ENCODE data around the gene DHCR24. TPM values are rescaled to one million over a fixed set of nuclear protein-coding genes. Genes with fewer than 3 reads are reported as not detected.

Gene DHCR24
- total RNA-seq, 2 donors from 2014 or later: 152 to 154 TPM

DNA sequence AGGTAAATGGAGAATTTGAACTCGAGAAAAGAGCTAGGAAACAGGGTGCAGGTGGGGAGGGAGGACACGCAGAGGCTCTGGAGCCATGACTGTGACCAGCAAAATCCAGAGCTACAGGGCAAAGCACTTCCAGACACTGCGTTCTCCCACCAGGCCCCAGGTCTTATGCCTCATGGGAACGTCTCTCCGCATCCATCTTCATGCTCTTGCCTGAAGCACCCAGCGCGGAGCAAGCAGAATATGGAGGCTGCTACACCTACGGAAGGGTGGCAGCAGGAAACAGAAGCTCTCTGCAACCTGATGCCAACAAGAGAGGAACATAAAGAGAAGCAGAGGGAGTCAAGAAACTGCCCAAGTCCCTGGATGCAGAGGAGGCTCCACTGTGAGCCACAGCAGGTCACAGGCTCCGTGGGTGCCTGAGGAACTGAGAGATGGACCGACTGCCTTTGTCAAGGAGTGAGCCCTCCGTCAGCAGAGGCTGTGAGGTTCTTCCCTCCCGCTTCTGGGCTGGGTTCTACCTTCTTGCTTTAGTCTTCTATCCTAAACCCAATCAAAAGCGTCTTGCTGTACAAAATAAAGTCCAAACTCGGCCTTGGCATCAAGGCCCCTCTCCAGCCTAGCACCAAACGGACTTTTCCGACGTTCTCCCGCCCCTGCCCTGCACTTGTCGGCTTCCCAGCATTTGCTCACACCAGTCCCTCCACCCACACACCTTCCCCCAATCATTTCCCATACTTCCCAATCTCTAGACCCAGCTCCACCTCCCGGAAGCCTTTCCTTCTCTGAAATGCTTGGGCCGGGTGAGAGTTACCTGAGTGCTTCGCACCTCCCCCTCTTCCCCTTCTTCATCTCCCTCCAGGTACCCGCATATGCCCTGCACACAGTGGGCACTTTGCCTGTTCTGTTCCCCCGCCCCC, 930 bp downstream of the DHCR24 start:
- intact Hi-C loops (cut with DNase I): no loop called here
- no peaks in the 10 kb centered on the region for H3K36me3 ChIP-seq
- TF ChIP-seq POLR2A (IDR thresholded peaks at IDR 0.05) (peak; percentile 24), POLR2AphosphoS5 (IDR thresholded peaks at IDR 0.05) (no peak)
- peaks cover 7% of the 10 kb centered on the region for H3K4me1 ChIP-seq (replicated peaks)
- peak; percentile 52 for DNase-seq (ENCODE audit: low spot score)
- H3K9me3 ChIP-seq: no peaks in the 10 kb centered on the region
- peak overlapping the region; percentile 73 to 88 for H3K4me3 ChIP-seq
- 35% methylated on average over 24 of the region's 24 CpGs for WGBS
- H3K27me3 ChIP-seq (replicated peaks; ENCODE audit: insufficient read depth): no peaks in the 10 kb centered on the region
- H3K27ac ChIP-seq: peak overlapping the region; percentile 50 to 79

DNA sequence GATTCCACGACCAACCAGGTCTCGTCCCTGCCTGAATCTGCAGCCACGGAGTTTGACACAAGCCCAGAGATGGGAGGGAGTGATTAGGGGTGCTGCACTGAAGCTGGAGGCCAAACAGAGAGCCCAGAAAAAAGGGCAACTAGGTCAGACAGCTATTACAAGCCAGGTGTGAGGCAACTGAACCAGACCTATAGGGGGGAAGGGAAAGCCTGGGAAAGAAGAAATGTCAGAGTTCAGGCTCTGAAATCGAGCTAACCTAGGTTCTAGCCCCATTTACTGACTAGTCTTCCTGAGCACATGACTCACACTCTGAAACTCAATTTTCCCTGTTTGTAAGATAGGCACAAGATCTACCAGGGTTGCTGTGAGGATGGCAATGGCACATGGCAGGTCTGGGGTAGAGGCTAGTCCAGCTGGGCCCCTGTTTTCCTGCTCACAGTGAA, 1.7 kb downstream of the DHCR24 start:
- intact Hi-C loops (cut with DNase I): no loop called here
- Histone ChIP-seq H3K4me3 (peak overlapping the region; percentile 73 to 88), H3K4me1 (replicated peaks) (peaks cover 7% of the 10 kb centered on the region), H3K27ac (peak overlapping the region; percentile 50 to 79), H3K36me3 (no peaks in the 10 kb centered on the region), H3K9me3 (no peaks in the 10 kb centered on the region), H3K27me3 (replicated peaks; ENCODE audit: insufficient read depth) (no peaks in the 10 kb centered on the region)
- 57% methylated on average over 4 of the region's 4 CpGs for WGBS
- no peak for TF ChIP-seq POLR2AphosphoS5 (IDR thresholded peaks at IDR 0.05)
- TF ChIP-seq POLR2A (IDR thresholded peaks at IDR 0.05): no peak
- TF ChIP-seq, protein P1, sequence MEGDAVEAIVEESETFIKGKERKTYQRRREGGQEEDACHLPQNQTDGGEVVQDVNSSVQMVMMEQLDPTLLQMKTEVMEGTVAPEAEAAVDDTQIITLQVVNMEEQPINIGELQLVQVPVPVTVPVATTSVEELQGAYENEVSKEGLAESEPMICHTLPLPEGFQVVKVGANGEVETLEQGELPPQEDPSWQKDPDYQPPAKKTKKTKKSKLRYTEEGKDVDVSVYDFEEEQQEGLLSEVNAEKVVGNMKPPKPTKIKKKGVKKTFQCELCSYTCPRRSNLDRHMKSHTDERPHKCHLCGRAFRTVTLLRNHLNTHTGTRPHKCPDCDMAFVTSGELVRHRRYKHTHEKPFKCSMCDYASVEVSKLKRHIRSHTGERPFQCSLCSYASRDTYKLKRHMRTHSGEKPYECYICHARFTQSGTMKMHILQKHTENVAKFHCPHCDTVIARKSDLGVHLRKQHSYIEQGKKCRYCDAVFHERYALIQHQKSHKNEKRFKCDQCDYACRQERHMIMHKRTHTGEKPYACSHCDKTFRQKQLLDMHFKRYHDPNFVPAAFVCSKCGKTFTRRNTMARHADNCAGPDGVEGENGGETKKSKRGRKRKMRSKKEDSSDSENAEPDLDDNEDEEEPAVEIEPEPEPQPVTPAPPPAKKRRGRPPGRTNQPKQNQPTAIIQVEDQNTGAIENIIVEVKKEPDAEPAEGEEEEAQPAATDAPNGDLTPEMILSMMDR (IDR thresholded peaks at IDR 0.05): no peak
- no peak for DNase-seq (ENCODE audit: low spot score)

GRCh38 chr1:54884768-54885167, 2.2 kb downstream of the DHCR24 start:
- Histone ChIP-seq H3K9me3 (no peaks in the 10 kb centered on the region), H3K27me3 (replicated peaks; ENCODE audit: insufficient read depth) (no peaks in the 10 kb centered on the region), H3K27ac (peak overlapping the region; percentile 50 to 79), H3K36me3 (no peaks in the 10 kb centered on the region), H3K4me1 (replicated peaks) (peaks cover 7% of the 10 kb centered on the region), H3K4me3 (peak overlapping the region in 1 of 2 donors; percentile 88)
- TF ChIP-seq POLR2A (IDR thresholded peaks at IDR 0.05): no peak
- TF ChIP-seq, protein P1 (IDR thresholded peaks at IDR 0.05): no peak
- no peak for TF ChIP-seq POLR2AphosphoS5 (IDR thresholded peaks at IDR 0.05)
- DNase-seq (ENCODE audit: low spot score): no peak
- WGBS: 41% methylated on average over 3 of the region's 3 CpGs
- intact Hi-C loops (cut with DNase I): no loop called here

- intact Hi-C loops (cut with DNase I): no loop called here
- H3K4me3 ChIP-seq: peak overlapping the region in 1 of 2 donors; percentile 88
- H3K36me3 ChIP-seq: no peaks in the 10 kb centered on the region
- H3K9me3 ChIP-seq: no peaks in the 10 kb centered on the region
- H3K27ac ChIP-seq: peak overlapping the region; percentile 41 to 79
- TF ChIP-seq POLR2A (IDR thresholded peaks at IDR 0.05) (no peak), POLR2AphosphoS5 (IDR thresholded peaks at IDR 0.05) (no peak)
- TF ChIP-seq, protein P1 (IDR thresholded peaks at IDR 0.05): no peak
- no peak for DNase-seq (ENCODE audit: low spot score)
- WGBS: 31% methylated on average over 3 of the region's 3 CpGs
- no peaks in the 10 kb centered on the region for H3K27me3 ChIP-seq (replicated peaks; ENCODE audit: insufficient read depth)
- H3K4me1 ChIP-seq (replicated peaks): peaks cover 7% of the 10 kb centered on the region
These were observed 2.8 kb downstream of the DHCR24 start for GRCh38 chr1:54884135-54884586.

DNA sequence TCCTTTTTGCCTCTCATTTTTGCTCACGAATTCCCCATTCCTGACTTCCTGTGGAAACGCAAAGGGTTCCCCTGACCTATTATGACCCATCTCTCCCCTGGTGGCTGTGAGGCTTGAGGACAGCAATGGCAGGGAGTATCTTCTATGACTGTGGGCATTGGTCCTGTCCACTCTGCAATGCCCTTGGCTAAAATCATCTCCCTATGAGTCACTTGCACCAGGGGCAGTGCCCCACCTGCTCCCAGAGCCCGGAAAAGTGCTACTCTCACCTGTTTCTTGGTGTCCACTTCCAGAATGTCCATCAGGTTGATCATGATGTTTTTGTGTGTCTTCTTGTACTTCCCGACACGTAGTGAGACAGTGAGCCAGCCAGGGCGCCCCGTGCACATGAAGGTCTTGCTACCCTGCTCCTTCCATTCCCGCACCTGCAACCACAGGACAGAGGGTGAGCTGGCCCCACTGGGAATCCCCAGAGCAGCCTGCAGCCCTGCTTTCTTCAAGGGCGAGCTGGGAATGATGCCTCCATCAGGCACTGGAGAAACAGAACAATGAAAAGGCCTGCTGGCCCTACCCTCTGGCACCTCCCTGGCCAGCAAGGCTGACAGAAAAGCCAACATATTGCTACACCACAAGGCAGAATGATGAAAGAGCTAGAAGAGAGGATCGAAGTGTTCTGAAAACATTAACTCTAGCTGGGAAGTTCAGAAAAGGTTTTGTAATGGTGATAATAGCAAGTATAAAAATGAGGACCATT, 3.5 kb downstream of the DHCR24 start:
- TF ChIP-seq POLR2A (IDR thresholded peaks at IDR 0.05): no peak
- peak; percentile 67 for TF ChIP-seq POLR2AphosphoS5 (IDR thresholded peaks at IDR 0.05)
- Histone ChIP-seq H3K4me1 (replicated peaks) (peaks cover 7% of the 10 kb centered on the region), H3K27ac (peak overlapping the region; percentile 41 to 79), H3K9me3 (no peaks in the 10 kb centered on the region), H3K4me3 (peak overlapping the region in 1 of 2 donors; percentile 88), H3K27me3 (replicated peaks; ENCODE audit: insufficient read depth) (no peaks in the 10 kb centered on the region), H3K36me3 (no peaks in the 10 kb centered on the region)
- peak; percentile 49 for DNase-seq (ENCODE audit: low spot score)
- 81% methylated on average over 10 of the region's 10 CpGs for WGBS
- intact Hi-C loops (cut with DNase I): no loop called here
